Bone marrow (tissue), 2 donors: ENCODE results near the gene CEP57L1.
"Not testable (repeated sequence)": the region's sequence is repeated elsewhere in the genome, so short reads cannot be mapped to it uniquely, and the experiment has no call there.

Experiments
- DNase-seq, 2 donors: peaks; one replicate each; lab custom pipeline; 2025; lab: John Stamatoyannopoulos, UW

Gene CEP57L1

GRCh38 chr6:109172101-109172746, 76.9 kb downstream of the CEP57L1 start:
- DNase-seq = no peak

GRCh38 chr6:109174916-109175315, 79.6 kb downstream of the CEP57L1 start:
- DNase-seq = no peak

GRCh38 chr6:109178921-109179320, 83.6 kb downstream of the CEP57L1 start:
- DNase-seq = no peak

GRCh38 chr6:109179507-109179906, 84.2 kb downstream of the CEP57L1 start:
- DNase-seq = no peak

GRCh38 chr6:109182578-109182977, 87.3 kb downstream of the CEP57L1 start:
- no peak for DNase-seq

GRCh38 chr6:109183109-109183650, 87.9 kb downstream of the CEP57L1 start:
- no peak for DNase-seq

- DNase-seq = no peak
Observed at GRCh38 chr6:109184638-109185037, 89.3 kb downstream of the CEP57L1 start.

GRCh38 chr6:109186012-109186411, 90.7 kb downstream of the CEP57L1 start:
- DNase-seq = no peak

- DNase-seq = peak in 1 of 2 donors; percentile 16
Observed at GRCh38 chr6:109187399-109188114, 92.2 kb downstream of the CEP57L1 start.

- no peak for DNase-seq
Observed at GRCh38 chr6:109188115-109188411, 92.8 kb downstream of the CEP57L1 start.

- not testable (repeated sequence) for DNase-seq
Observed at GRCh38 chr6:109191368-109191767, 96.1 kb downstream of the CEP57L1 start.

- no peak for DNase-seq
Observed at GRCh38 chr6:109192865-109193264, 97.6 kb downstream of the CEP57L1 start.

GRCh38 chr6:109194880-109195279, 99.6 kb downstream of the CEP57L1 start:
- DNase-seq = no peak

- DNase-seq = no peak
Observed at GRCh38 chr6:109197061-109197460, 101.8 kb downstream of the CEP57L1 start.

- DNase-seq = no peak
Observed at GRCh38 chr6:109202409-109203264, 107.3 kb downstream of the CEP57L1 start.

- DNase-seq = no peak
Observed at GRCh38 chr6:109204511-109204910, 109.2 kb downstream of the CEP57L1 start.

GRCh38 chr6:109212683-109213082, 117.4 kb downstream of the CEP57L1 start:
- no peak for DNase-seq
